Kidney (tissue), 14 donors: Measurements from ENCODE around the gene SMG1. TPM values are rescaled to one million over a fixed set of nuclear protein-coding genes. Genes with fewer than 3 reads are reported as not detected.

ENCODE experiments used
- DNase-seq, 5 donors: peaks; one replicate each; pipeline ENCODE4 v3.0.0-alpha.2; 2013 to 2020
- FAIRE-seq: peaks from 2 replicates; lab custom pipeline; 2012; peaks lifted over from hg19 to GRCh38; lab: Jason Lieb, UNC
- H3K27ac ChIP-seq, 2 donors: one replicate each; pipeline ENCODE4 v1.7.0; 2013; ENCODE audit warnings: low read depth in 2 of 2, low read length in 2 of 2, inconsistent platforms in 1 of 2
- H3K27me3 ChIP-seq: one replicate; pipeline ENCODE4 v1.7.1; 2013; ENCODE audit warnings: low read length, inconsistent platforms; ENCODE audit not compliant: control insufficient read depth, insufficient read depth
- H3K36me3 ChIP-seq, 3 donors: one replicate each; pipeline versions ENCODE4 v1.7.0 to v1.7.1; 2013; ENCODE audit warnings: low read length in 3 of 3, control low read depth in 1 of 3, inconsistent platforms in 1 of 3; ENCODE audit not compliant: insufficient read depth in 3 of 3, control insufficient read depth in 2 of 3
- H3K4me1 ChIP-seq, 3 donors: one replicate each; pipeline versions ENCODE4 v1.7.0 to v1.7.1; 2013; ENCODE audit warnings: low read length in 3 of 3, inconsistent platforms in 1 of 3, low read depth in 1 of 3; ENCODE audit not compliant: control insufficient read depth in 2 of 3, insufficient read depth in 2 of 3
- H3K4me3 ChIP-seq, 3 donors: one replicate each; pipeline versions ENCODE4 v1.7.0 to v1.8.1; 2013; ENCODE audit warnings: low read length in 3 of 3, control low read depth in 1 of 3, inconsistent platforms in 1 of 3
- H3K9ac ChIP-seq, 3 donors: one replicate each; pipeline versions ENCODE4 v1.7.0 to v1.7.1; 2013; ENCODE audit warnings: low read length in 3 of 3, control low read depth in 1 of 3, inconsistent platforms in 1 of 3
- H3K9me3 ChIP-seq, 3 donors: one replicate each; pipeline versions ENCODE4 v1.7.0 to v1.7.1; 2013; ENCODE audit warnings: low read length in 3 of 3, control low read depth in 1 of 3, inconsistent platforms in 1 of 3; ENCODE audit not compliant: control insufficient read depth in 2 of 3, insufficient read depth in 1 of 3
- CTCF ChIP-seq: IDR thresholded peaks from 3 replicates; pipeline ENCODE4 v1.5.1; 2012; ENCODE audit warnings: mild to moderate bottlenecking, moderate library complexity, borderline replicate concordance; ENCODE audit not compliant: insufficient read depth; ENCODE audit errors: extremely low read depth
- intact Hi-C: fragments of 100-400 bp; cut with DNase I; formaldehyde crosslinking; loops from one replicate; pipeline ENCODE4 v1.11.1; 2022
- polyA plus RNA-seq: library from polyadenylated mRNA; stranded (reverse); fragments of 350-450 nt; fragmentation: Illumina TruSeq; extraction: RNeasy Lipid Tissue Mini Kit (QIAGEN cat#74804); gene quantifications from one replicate; pipeline ENCODE4 v1.2.3, GENCODE V29; 2014; ENCODE audit warnings: low read depth, low replicate concordance; ENCODE audit not compliant: insufficient read depth
- total RNA-seq: library from RNA; stranded (reverse); fragmentation: NEBNext Ultra II Directional; extraction: Animal tissue kit (Norgen Biotek cat#: 25700); gene quantifications from one replicate; pipeline ENCODE4 v1.2.1, GENCODE V29; 2021
- donor health status: control.
- donor health status: control.
- donor health status: control.
- donor health status: control.
- donor health status: control.
- donor health status: DM: yes; HTN: yes; CAD: no.
- donor health status: Normal renal cell carcinoma (clear cell type).

Gene SMG1
- total and polyA plus RNA-seq, 2 donors from 2014 or later: 4.9 to 94.4 TPM

GRCh38 chr16:18841833-18842525, 84.2 kb downstream of the SMG1 start:
- peaks cover 23 to 57% (median 37%) of the 10 kb centered on the region in 3 donors for H3K36me3 ChIP-seq
- FAIRE-seq (no peak), DNase-seq (no peak)
- no peaks in the 10 kb centered on the region for H3K4me1 ChIP-seq
- H3K9ac ChIP-seq: no peak overlapping the region
- intact Hi-C loops: no loop called here
- no peaks in the 10 kb centered on the region for H3K9me3 ChIP-seq
- no peak overlapping the region for H3K4me3 ChIP-seq
- TF ChIP-seq CTCF: no peak
- no peak overlapping the region for H3K27ac ChIP-seq
- no peaks in the 10 kb centered on the region for H3K27me3 ChIP-seq

GRCh38 chr16:18839555-18839954, 86.7 kb downstream of the SMG1 start:
- FAIRE-seq (no peak), DNase-seq (no peak)
- Histone ChIP-seq H3K4me1 (peaks cover 0 to 2% (median 0%) of the 10 kb centered on the region in 3 donors), H3K9me3 (no peaks in the 10 kb centered on the region), H3K27me3 (no peaks in the 10 kb centered on the region), H3K9ac (no peak overlapping the region), H3K36me3 (peaks cover 25 to 65% (median 45%) of the 10 kb centered on the region in 3 donors), H3K27ac (no peak overlapping the region), H3K4me3 (peak overlapping the region in 1 of 3 donors; percentile 15)
- TF ChIP-seq CTCF: no peak
- intact Hi-C loops: no loop called here

- no peaks in the 10 kb centered on the region for H3K27me3 ChIP-seq
- DNase-seq (no peak), FAIRE-seq (no peak)
- H3K9me3 ChIP-seq: no peaks in the 10 kb centered on the region
- TF ChIP-seq CTCF: no peak
- H3K4me1 ChIP-seq: peaks cover 0 to 2% (median 0%) of the 10 kb centered on the region in 3 donors
- H3K27ac ChIP-seq: no peak overlapping the region
- H3K36me3 ChIP-seq: peaks cover 29 to 67% (median 59%) of the 10 kb centered on the region in 3 donors
- no peak overlapping the region for H3K4me3 ChIP-seq
- intact Hi-C loops: no loop called here
- no peak overlapping the region for H3K9ac ChIP-seq
Observed at GRCh38 chr16:18836702-18837101, 89.5 kb downstream of the SMG1 start.

- intact Hi-C loops: no loop called here
- no peak for DNase-seq
- peaks cover 26 to 77% (median 66%) of the 10 kb centered on the region in 3 donors for H3K36me3 ChIP-seq
Observed at GRCh38 chr16:18834864-18835263, 91.3 kb downstream of the SMG1 start.

More at GRCh38 chr16:18834864-18835263, 91.3 kb downstream of the SMG1 start:
- H3K9me3 ChIP-seq: no peaks in the 10 kb centered on the region
- no peak overlapping the region for H3K4me3 ChIP-seq
- H3K9ac ChIP-seq: no peak overlapping the region
- H3K4me1 ChIP-seq: peaks cover 0 to 2% (median 0%) of the 10 kb centered on the region in 3 donors
- H3K27ac ChIP-seq: no peak overlapping the region
- TF ChIP-seq CTCF: no peak
- no peaks in the 10 kb centered on the region for H3K27me3 ChIP-seq
- no peak for FAIRE-seq
